Kidney epithelial cell (primary cell): Measurements from ENCODE around the gene KDM5B. TPM values are rescaled to one million over a fixed set of nuclear protein-coding genes. Genes with fewer than 3 reads are reported as not detected.

Experiments used
- DNase-seq: peaks from one replicate; pipeline ENCODE4 v3.0.0-alpha.2; 2010; ENCODE audit warnings: low read depth
- H3K27me3 ChIP-seq: 2 replicates; pipeline ENCODE4 v1.6.0; 2011; ENCODE audit warnings: low read length; ENCODE audit not compliant: control insufficient read depth, insufficient read depth
- H3K36me3 ChIP-seq: 2 replicates; pipeline ENCODE4 v1.5.1; 2011; ENCODE audit warnings: low read length; ENCODE audit not compliant: control insufficient read depth, insufficient read depth
- H3K4me3 ChIP-seq: 2 replicates; pipeline ENCODE4 v1.5.1; 2011; ENCODE audit warnings: low read depth, mild to moderate bottlenecking, control low read depth, low read length
- CTCF ChIP-seq: IDR thresholded peaks from 2 replicates; pipeline ENCODE4 v1.5.1; 2011; ENCODE audit warnings: mild to moderate bottlenecking, moderate library complexity, low read length, control low read depth, inconsistent platforms; ENCODE audit not compliant: insufficient read depth, poor library complexity, severe bottlenecking
- total RNA-seq: library from RNA; depleted of rRNA; stranded (reverse); fragments of >200 nt; gene quantifications from 2 replicates; pipeline ENCODE4 v1.2.3, GENCODE V29; 2015

KDM5B gene
- 66.5 and 70.7 TPM in 2 replicates for total RNA-seq

- Histone ChIP-seq H3K36me3 (no peaks in the 10 kb centered on the region), H3K27me3 (no peaks in the 10 kb centered on the region), H3K4me3 (peak within 1 kb of the TSS; percentile 96)
- DNase-seq = no peak
- no peak for TF ChIP-seq CTCF
Measured at GRCh38 chr1:202807926-202808757, at the start of gene KDM5B. Gene KDM5B (minus strand): TSS chr1:202808421. CDS start chr1:202808305, 116 bp downstream.

- Histone ChIP-seq H3K36me3 (no peaks in the 10 kb centered on the region), H3K4me3 (no peak overlapping the region), H3K27me3 (no peaks in the 10 kb centered on the region)
- no peak for DNase-seq
- no peak for TF ChIP-seq CTCF
Measured at GRCh38 chr1:202857136-202857610, 49.0 kb upstream of the KDM5B start.

- H3K27me3 ChIP-seq = no peaks in the 10 kb centered on the region
- TF ChIP-seq CTCF = no peak
- DNase-seq = no peak
- no peak overlapping the region for H3K4me3 ChIP-seq
- H3K36me3 ChIP-seq = no peaks in the 10 kb centered on the region
Measured at GRCh38 chr1:202856014-202856413, 47.8 kb upstream of the KDM5B start.

- no peak for TF ChIP-seq CTCF
Measured at GRCh38 chr1:202854787-202855186, 46.6 kb upstream of the KDM5B start.

GRCh38 chr1:202852163-202852904, 44.1 kb upstream of the KDM5B start:
- H3K27me3 ChIP-seq = no peaks in the 10 kb centered on the region
- H3K36me3 ChIP-seq = no peaks in the 10 kb centered on the region
- H3K4me3 ChIP-seq = no peak overlapping the region
- TF ChIP-seq CTCF = peak; percentile 65
- no peak for DNase-seq

More at GRCh38 chr1:202854787-202855186, 46.6 kb upstream of the KDM5B start:
- H3K36me3 ChIP-seq = no peaks in the 10 kb centered on the region
- no peaks in the 10 kb centered on the region for H3K27me3 ChIP-seq
- DNase-seq = no peak
- no peak overlapping the region for H3K4me3 ChIP-seq
